WTC11 (cell line): ENCODE measurements around the gene SH2D5. TPM values are rescaled to one million over a fixed set of nuclear protein-coding genes. Genes with fewer than 3 reads are reported as not detected.

ENCODE experiments used
- ATAC-seq: fragments of 200-7000 bp; cut with Tn5 transposase; 2 replicates; pipeline ENCODE4 v1.10.0; 2021; ENCODE audit warnings: mild to moderate bottlenecking, moderate library complexity
- CTCF ChIA-PET: fragments of 300-600 bp; sonication (Branson Sonifier 250); formaldehyde crosslinking; loops from one replicate; lab custom pipeline; 2021; ENCODE audit warnings: antibody characterized with exemption; lab: Charles Lee
- POLR2A ChIA-PET: fragments of 350-600 bp; sonication (Branson Sonifier 250); formaldehyde crosslinking; loops from one replicate; lab custom pipeline; 2021; ENCODE audit warnings: antibody characterized with exemption; lab: Charles Lee
- DNase-seq: peaks from one replicate; pipeline ENCODE4 v3.0.0; 2021; ENCODE audit warnings: low spot score
- H3K27ac Mint-ChIP-seq: 2 replicates; pipeline ENCODE4 v1.8.0; 2021; ENCODE audit warnings: mixed read lengths
- H3K27me3 Mint-ChIP-seq: 2 replicates; pipeline ENCODE4 v1.8.0; 2021; ENCODE audit warnings: low read depth, mild to moderate bottlenecking, moderate library complexity, mixed read lengths
- H3K36me3 Mint-ChIP-seq: 2 replicates; pipeline ENCODE4 v1.8.0; 2021; ENCODE audit warnings: mixed read lengths
- H3K4me1 Mint-ChIP-seq: 2 replicates; pipeline ENCODE4 v1.8.0; 2022; ENCODE audit warnings: mixed read lengths
- H3K4me3 Mint-ChIP-seq: 2 replicates; pipeline ENCODE4 v1.8.0; 2021; ENCODE audit warnings: mild to moderate bottlenecking, moderate library complexity, mixed read lengths
- H3K9me3 Mint-ChIP-seq: 2 replicates; pipeline ENCODE4 v1.8.0; 2021; ENCODE audit warnings: mixed read lengths
- AFF4 ChIP-seq: sonication (generic); formaldehyde crosslinking; IDR thresholded peaks from 2 replicates; pipeline ENCODE4 v1.8.1; 2023; ENCODE audit warnings: mild to moderate bottlenecking, missing genetic modification reagents, borderline replicate concordance
- GRHL2 ChIP-seq: fragments of 250-450 bp; sonication (Bioruptor Pico); IDR thresholded peaks from 2 replicates; pipeline ENCODE4 v1.8.0; 2022; ENCODE audit warnings: mild to moderate bottlenecking, moderate library complexity; ENCODE audit not compliant: insufficient replicate concordance, severe bottlenecking
- IRF1 ChIP-seq: sonication (generic); formaldehyde crosslinking; IDR thresholded peaks from 2 replicates; pipeline ENCODE4 v1.8.0; 2023; ENCODE audit warnings: missing genetic modification reagents
- KAT7 ChIP-seq: sonication (generic); formaldehyde crosslinking; IDR thresholded peaks from 2 replicates; pipeline ENCODE4 v1.8.1; 2023; ENCODE audit warnings: missing genetic modification reagents, mild to moderate bottlenecking, borderline replicate concordance
- STAT6 ChIP-seq: sonication (generic); formaldehyde crosslinking; conservative IDR thresholded peaks from 2 replicates; pipeline ENCODE4 v1.8.1; 2023; ENCODE audit warnings: mild to moderate bottlenecking, low read depth, missing genetic modification reagents, moderate library complexity
- TEAD1 ChIP-seq: sonication (generic); formaldehyde crosslinking; IDR thresholded peaks from 2 replicates; pipeline ENCODE4 v1.8.0; 2022; ENCODE audit warnings: mild to moderate bottlenecking, missing genetic modification reagents
- USF2 ChIP-seq: sonication (generic); formaldehyde crosslinking; IDR thresholded peaks from 2 replicates; pipeline ENCODE4 v1.8.1; 2023; ENCODE audit warnings: mild to moderate bottlenecking, missing genetic modification reagents, moderate library complexity
- ZNF138 ChIP-seq: sonication (generic); formaldehyde crosslinking; conservative IDR thresholded peaks from 2 replicates; pipeline ENCODE4 v1.8.1; 2022; ENCODE audit warnings: mild to moderate bottlenecking, moderate library complexity, missing genetic modification reagents
- ZNF396 ChIP-seq: fragments of 250-450 bp; sonication (Bioruptor Pico); IDR thresholded peaks from 2 replicates; pipeline ENCODE4 v1.8.0; 2021; ENCODE audit warnings: mild to moderate bottlenecking, moderate library complexity, borderline replicate concordance
- total RNA-seq: library from RNA; stranded (reverse); gene quantifications from 3 replicates; pipeline ENCODE4 v1.2.3, GENCODE V29; 2021
- TF ChIP-seq, protein P1 (sequence below): fragments of 250-450 bp; sonication (Bioruptor Pico); IDR thresholded peaks from 2 replicates; pipeline ENCODE4 v1.9.0; 2021; ENCODE audit warnings: mild to moderate bottlenecking, borderline replicate concordance
- TF ChIP-seq, protein P2 (sequence below): fragments of 250-450 bp; sonication (Bioruptor Pico); IDR thresholded peaks from 2 replicates; pipeline ENCODE4 v2.1.2; 2022; ENCODE audit warnings: mild to moderate bottlenecking, moderate library complexity

SH2D5 gene
- total RNA-seq, 1 experiment from 2014 or later = 13.8 TPM

DNA sequence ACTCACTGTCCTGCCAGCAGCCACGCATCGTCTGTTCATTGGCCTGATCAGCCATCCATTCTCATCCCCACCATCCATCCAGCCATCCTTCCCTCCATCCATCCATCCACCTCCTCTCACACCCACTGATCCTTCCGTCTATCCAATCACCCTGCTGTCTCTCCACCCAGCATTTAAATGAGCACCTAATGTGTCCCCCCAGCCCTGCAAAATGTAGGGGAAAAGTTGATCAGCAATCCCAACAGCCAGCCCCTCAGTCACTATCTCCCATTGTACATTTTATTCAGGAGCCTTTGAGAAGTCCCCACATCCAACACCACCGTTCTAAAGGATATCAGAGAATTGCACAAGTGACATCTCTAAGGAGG, 60.3 kb downstream of the SH2D5 start (continued):
- TF ChIP-seq, protein P1, sequence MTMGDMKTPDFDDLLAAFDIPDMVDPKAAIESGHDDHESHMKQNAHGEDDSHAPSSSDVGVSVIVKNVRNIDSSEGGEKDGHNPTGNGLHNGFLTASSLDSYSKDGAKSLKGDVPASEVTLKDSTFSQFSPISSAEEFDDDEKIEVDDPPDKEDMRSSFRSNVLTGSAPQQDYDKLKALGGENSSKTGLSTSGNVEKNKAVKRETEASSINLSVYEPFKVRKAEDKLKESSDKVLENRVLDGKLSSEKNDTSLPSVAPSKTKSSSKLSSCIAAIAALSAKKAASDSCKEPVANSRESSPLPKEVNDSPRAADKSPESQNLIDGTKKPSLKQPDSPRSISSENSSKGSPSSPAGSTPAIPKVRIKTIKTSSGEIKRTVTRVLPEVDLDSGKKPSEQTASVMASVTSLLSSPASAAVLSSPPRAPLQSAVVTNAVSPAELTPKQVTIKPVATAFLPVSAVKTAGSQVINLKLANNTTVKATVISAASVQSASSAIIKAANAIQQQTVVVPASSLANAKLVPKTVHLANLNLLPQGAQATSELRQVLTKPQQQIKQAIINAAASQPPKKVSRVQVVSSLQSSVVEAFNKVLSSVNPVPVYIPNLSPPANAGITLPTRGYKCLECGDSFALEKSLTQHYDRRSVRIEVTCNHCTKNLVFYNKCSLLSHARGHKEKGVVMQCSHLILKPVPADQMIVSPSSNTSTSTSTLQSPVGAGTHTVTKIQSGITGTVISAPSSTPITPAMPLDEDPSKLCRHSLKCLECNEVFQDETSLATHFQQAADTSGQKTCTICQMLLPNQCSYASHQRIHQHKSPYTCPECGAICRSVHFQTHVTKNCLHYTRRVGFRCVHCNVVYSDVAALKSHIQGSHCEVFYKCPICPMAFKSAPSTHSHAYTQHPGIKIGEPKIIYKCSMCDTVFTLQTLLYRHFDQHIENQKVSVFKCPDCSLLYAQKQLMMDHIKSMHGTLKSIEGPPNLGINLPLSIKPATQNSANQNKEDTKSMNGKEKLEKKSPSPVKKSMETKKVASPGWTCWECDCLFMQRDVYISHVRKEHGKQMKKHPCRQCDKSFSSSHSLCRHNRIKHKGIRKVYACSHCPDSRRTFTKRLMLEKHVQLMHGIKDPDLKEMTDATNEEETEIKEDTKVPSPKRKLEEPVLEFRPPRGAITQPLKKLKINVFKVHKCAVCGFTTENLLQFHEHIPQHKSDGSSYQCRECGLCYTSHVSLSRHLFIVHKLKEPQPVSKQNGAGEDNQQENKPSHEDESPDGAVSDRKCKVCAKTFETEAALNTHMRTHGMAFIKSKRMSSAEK (CRISPR knock-in tag) = no peak
- no peak for TF ChIP-seq TEAD1
- TF ChIP-seq USF2 (CRISPR knock-in tag) = no peak
- no peak for TF ChIP-seq KAT7 (CRISPR knock-in tag)
- no peak for TF ChIP-seq IRF1 (CRISPR knock-in tag)
- TF ChIP-seq AFF4 = no peak
- no peak for TF ChIP-seq ZNF396 (CRISPR knock-in tag)

DNA sequence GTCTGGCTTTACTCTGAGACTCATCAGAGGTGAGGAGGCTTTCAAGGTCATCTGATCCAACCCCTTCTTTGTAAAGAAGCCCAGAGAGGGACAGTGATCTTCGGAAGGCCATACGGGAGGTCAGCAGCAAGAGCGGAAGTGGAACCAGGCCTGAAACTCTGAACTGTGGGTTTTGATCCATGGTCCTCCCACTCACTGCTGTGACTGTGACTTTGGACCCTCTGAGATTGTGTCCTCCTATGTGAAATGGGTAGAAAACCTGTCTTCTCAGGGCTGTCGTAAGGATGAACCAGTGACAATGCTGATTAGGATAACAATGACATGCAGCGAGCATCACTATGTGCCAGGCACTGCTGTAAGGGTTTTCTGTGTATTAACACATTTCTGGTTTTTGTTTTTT, 61.6 kb downstream of the SH2D5 start:
- POLR2A ChIA-PET = no interaction called here
- no peak for DNase-seq
- CTCF ChIA-PET = no interaction called here
- no peak for TF ChIP-seq STAT6 (CRISPR knock-in tag)
- no peak for TF ChIP-seq ZNF138 (CRISPR knock-in tag)
- TF ChIP-seq, protein P2, sequence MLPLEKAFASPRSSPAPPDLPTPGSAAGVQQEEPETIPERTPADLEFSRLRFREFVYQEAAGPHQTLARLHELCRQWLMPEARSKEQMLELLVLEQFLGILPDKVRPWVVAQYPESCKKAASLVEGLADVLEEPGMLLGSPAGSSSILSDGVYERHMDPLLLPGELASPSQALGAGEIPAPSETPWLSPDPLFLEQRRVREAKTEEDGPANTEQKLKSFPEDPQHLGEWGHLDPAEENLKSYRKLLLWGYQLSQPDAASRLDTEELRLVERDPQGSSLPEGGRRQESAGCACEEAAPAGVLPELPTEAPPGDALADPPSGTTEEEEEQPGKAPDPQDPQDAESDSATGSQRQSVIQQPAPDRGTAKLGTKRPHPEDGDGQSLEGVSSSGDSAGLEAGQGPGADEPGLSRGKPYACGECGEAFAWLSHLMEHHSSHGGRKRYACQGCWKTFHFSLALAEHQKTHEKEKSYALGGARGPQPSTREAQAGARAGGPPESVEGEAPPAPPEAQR (CRISPR knock-in tag) = no peak
- TF ChIP-seq GRHL2 (CRISPR knock-in tag) = no peak
- TF ChIP-seq, all 79 proteins: peak for 0
- Mint-ChIP-seq H3K4me1 (no peaks in the 10 kb centered on the region), H3K4me3 (no peak overlapping the region), H3K36me3 (peaks cover 3% of the 10 kb centered on the region; the same call in 1 of the 2 replicates), H3K9me3 (peaks cover 5% of the 10 kb centered on the region), H3K27me3 (no peaks in the 10 kb centered on the region), H3K27ac (no peak overlapping the region)
- no peak for ATAC-seq

Other genes starting within 250 kb of the SH2D5 start
- 10.0 to 10.9 TPM (median 10.1 TPM) in 3 replicates for gene CAMK2N1, start 246.5 kb downstream of the SH2D5 start, total RNA-seq
- gene MUL1, start 224.6 kb downstream of the SH2D5 start, total RNA-seq = 21.0 to 22.2 TPM (median 21.9 TPM) in 3 replicates
- 2.9 to 3.1 TPM (median 3.1 TPM) in 3 replicates for gene FAM43B, start 180.1 kb downstream of the SH2D5 start, total RNA-seq
- 7.3 to 12.5 TPM (median 7.5 TPM) in 3 replicates for gene CDA, start 143.6 kb downstream of the SH2D5 start, total RNA-seq
- gene PINK1, start 99.2 kb downstream of the SH2D5 start, total RNA-seq = 34.7 to 47.7 TPM (median 35.1 TPM) in 3 replicates
- gene DDOST, start 71.3 kb downstream of the SH2D5 start, total RNA-seq = 299 to 306 TPM (median 300 TPM) in 3 replicates
- gene KIF17, start 14.7 kb downstream of the SH2D5 start, total RNA-seq = 8.1 to 16.1 TPM (median 14.3 TPM) in 3 replicates
- 121 to 140 TPM (median 132 TPM) in 3 replicates for gene HP1BP3, start 54.6 kb upstream of the SH2D5 start, total RNA-seq